K562 (cell line): ENCODE results near the gene ICA1. TPM values are rescaled to one million over a fixed set of nuclear protein-coding genes. Genes with fewer than 3 reads are reported as not detected.

Experiments
- ATAC-seq: fragments of 200-7000 bp; cut with Tn5 transposase; 3 replicates; pipeline ENCODE4 v1.9.1; 2020; ENCODE audit warnings: moderate library complexity
- BruUV-seq: library from RNA; stranded (reverse); fragments of 400-500 nt; replicated peaks from 2 replicates; lab custom pipeline; 2021; lab: Mats Ljungman, UMichigan
- CTCF ChIA-PET: fragments of 300-600 bp; formaldehyde crosslinking; extraction: SDS; loops from one replicate; lab custom pipeline; 2021; ENCODE audit warnings: low intra/inter-chr PET ratio; lab: Yijun Ruan, JAX
- POLR2A ChIA-PET: fragments of 300-600, 350-650 bp; sonication (Branson Sonifier 250); formaldehyde crosslinking; extraction: SDS; loops from one replicate; lab custom pipeline; 2021; ENCODE audit warnings: antibody characterized with exemption, inconsistent platforms; lab: Yijun Ruan, JAX
- DNase-seq, 4 experiments: peaks; one replicate each; pipeline versions ENCODE4 v3.0.0 to v3.0.0-alpha.2; 2011 to 2018; ENCODE audit warnings: low spot score in 3 of 4, mixed read lengths in 3 of 4; ENCODE audit errors: extremely low read depth in 1 of 4
- FAIRE-seq: peaks from 2 replicates; lab custom pipeline; 2011; peaks lifted over from hg19 to GRCh38; lab: Jason Lieb, UNC
- H2AFZ ChIP-seq: 2 replicates; pipeline ENCODE4 v1.6.0; 2011; ENCODE audit warnings: low read depth, low read length, control low read depth, inconsistent platforms
- H3K27ac ChIP-seq: fragments of 200-600 bp; 3 replicates; pipeline ENCODE4 v1.8.0; 2011; ENCODE audit warnings: low read depth, mild to moderate bottlenecking, control low read depth, inconsistent platforms, low read length, moderate library complexity, mixed read lengths; ENCODE audit errors: extremely low read depth
- H3K27me3 ChIP-seq, 2 experiments: fragments of 300-600 bp in 1 of 2; 2 replicates in 1 of 2; 3 replicates in 1 of 2; pipeline versions ENCODE4 v1.6.0 to v1.8.0; 2011; ENCODE audit warnings: inconsistent platforms in 2 of 2, low read length in 2 of 2, mild to moderate bottlenecking in 1 of 2, mixed read lengths in 1 of 2, moderate library complexity in 1 of 2; ENCODE audit not compliant: control insufficient read depth in 2 of 2, insufficient read depth in 2 of 2
- H3K36me3 ChIP-seq: fragments of 300-600 bp; 3 replicates; pipeline ENCODE4 v1.8.0; 2011; ENCODE audit warnings: mild to moderate bottlenecking, low read length, inconsistent platforms; ENCODE audit not compliant: control insufficient read depth, insufficient read depth
- H3K4me1 ChIP-seq, 2 experiments: fragments of 200-600 bp in 1 of 2; replicated peaks in 1 of 2; 2 replicates in 1 of 2; 3 replicates in 1 of 2; pipeline versions ENCODE4 v1.5.1 to v1.8.0; 2011; ENCODE audit warnings: inconsistent platforms in 2 of 2, low read length in 2 of 2, mild to moderate bottlenecking in 1 of 2, mixed read lengths in 1 of 2, moderate library complexity in 1 of 2; ENCODE audit not compliant: control insufficient read depth in 2 of 2, insufficient read depth in 2 of 2
- H3K4me2 ChIP-seq: 2 replicates; pipeline ENCODE4 v1.6.1; 2011; ENCODE audit warnings: low read length, control low read depth, inconsistent platforms, mixed read lengths; ENCODE audit not compliant: insufficient read depth
- H3K4me3 ChIP-seq: fragments of 200-600 bp; sonication (generic), shearing (Covaris generic); 2 replicates; pipeline ENCODE4 v1.5.1; 2016; ENCODE audit warnings: control low read depth, inconsistent platforms
- H3K79me2 ChIP-seq: fragments of 200-600 bp; 3 replicates; pipeline ENCODE4 v1.8.0; 2011; ENCODE audit warnings: low read length, inconsistent platforms; ENCODE audit not compliant: control insufficient read depth, insufficient read depth
- H3K9ac ChIP-seq, 2 experiments: 2 replicates each; pipeline versions ENCODE4 v1.6.0 to v1.6.1; 2011; ENCODE audit warnings: low read depth in 2 of 2, low read length in 2 of 2, control low read depth in 1 of 2, inconsistent platforms in 1 of 2, mild to moderate bottlenecking in 1 of 2, mixed read lengths in 1 of 2; ENCODE audit not compliant: insufficient read depth in 1 of 2
- H3K9me1 ChIP-seq: one replicate; pipeline ENCODE4 v1.6.0; 2011; ENCODE audit warnings: inconsistent platforms, mild to moderate bottlenecking, low read length, moderate library complexity; ENCODE audit not compliant: control insufficient read depth, insufficient read depth
- H3K9me3 ChIP-seq: replicated peaks from 2 replicates; pipeline ENCODE4 v1.5.1; 2011; ENCODE audit warnings: low read depth, low read length, inconsistent platforms; ENCODE audit not compliant: control insufficient read depth, insufficient read depth
- H4K20me1 ChIP-seq: replicated peaks from 2 replicates; pipeline ENCODE4 v1.6.1; 2011; ENCODE audit warnings: low read length, inconsistent platforms, mixed read lengths; ENCODE audit not compliant: control insufficient read depth, insufficient read depth
- KDM5B ChIP-seq: fragments of 200-600 bp; sonication (generic); IDR thresholded peaks from 2 replicates; pipeline ENCODE4 v1.6.1; 2012; ENCODE audit warnings: low read depth, mild to moderate bottlenecking, moderate library complexity, low read length, control low read depth, inconsistent platforms; ENCODE audit not compliant: insufficient replicate concordance
- KHSRP ChIP-seq: fragments of 450-650 bp; IDR thresholded peaks from 2 replicates; pipeline ENCODE4 v1.6.1; 2017
- RBM34 ChIP-seq: fragments of 200-400 bp; formaldehyde crosslinking; IDR thresholded peaks from 2 replicates; pipeline ENCODE4 v1.6.1; 2018; ENCODE audit warnings: low read length, borderline replicate concordance; ENCODE audit not compliant: insufficient read depth
- WGBS: fragments of 100-300 bp; shearing (Covaris generic); methylation state at CpG from one replicate; pipeline ENCODE4 v1.1.6; 2016; ENCODE audit warnings: low coverage, mixed read lengths; ENCODE audit not compliant: insufficient coverage; ENCODE audit errors: missing lambda C conversion rate; 5-methylcytosine and 5-hydroxymethylcytosine counted together
- in situ Hi-C: fragments of 300-500 bp; cut with MboI; formaldehyde crosslinking; loops from 4 replicates; pipeline ENCODE4 v1.15.0; 2018; ENCODE audit warnings: inconsistent platforms, mixed read lengths
- intact Hi-C: fragments of 100-400 bp; cut with micrococcal nuclease; formaldehyde crosslinking; loops from 2 replicates; pipeline ENCODE4 v1.14.2; 2022
- polyA plus RNA-seq, 8 experiments: library from polyadenylated mRNA; depleted of rRNA in 4 of 8; stranded (reverse) in 5 of 8; unstranded in 3 of 8; fragments of >200 nt; fragmentation: Nextera tagmentation in 2 of 8; fragmentation: Illumina TruSeq in 1 of 8; extraction: Ambion mirVana in 2 of 8; extraction: Trizol in 1 of 8; gene quantifications; 2 replicates each; pipeline versions ENCODE4 v1.2.1 to v1.2.3, GENCODE V29; 2011 to 2014; ENCODE audit warnings: inconsistent platforms in 1 of 8, missing spikeins in 1 of 8
- total RNA-seq, 7 experiments: library from RNA; depleted of rRNA in 6 of 7; stranded (reverse); fragments of >200 nt in 6 of 7; fragmentation: Illumina TruSeq in 2 of 7; extraction: Trizol in 2 of 7; gene quantifications; 2 replicates each; pipeline versions ENCODE4 v1.2.1 to v1.2.3, GENCODE V29; 2011 to 2021; ENCODE audit warnings: low replicate concordance in 1 of 7
- TF ChIP-seq, protein P1 (sequence below), 3 experiments: IDR thresholded peaks in 2 of 3; conservative IDR thresholded peaks in 1 of 3; 2 replicates each; pipeline ENCODE4 v1.5.1; 2011 to 2012; ENCODE audit warnings: low read length in 3 of 3, mild to moderate bottlenecking in 3 of 3, control low read depth in 2 of 3, improper control_type of control experiment in 1 of 3, inconsistent platforms in 1 of 3, low read depth in 1 of 3, mixed read lengths in 1 of 3, moderate library complexity in 1 of 3; ENCODE audit not compliant: insufficient read depth in 2 of 3
- TF ChIP-seq, protein P2 (sequence below): sonication (generic); formaldehyde crosslinking; IDR thresholded peaks from 2 replicates; pipeline ENCODE4 v1.5.0; 2020; ENCODE audit warnings: missing genetic modification reagents
- TF ChIP-seq, protein P3 (sequence below), 3 experiments: fragments of 200-800 bp in 1 of 3; fragments of 250-450 bp in 1 of 3; fragments of 450-650 bp in 1 of 3; sonication (Bioruptor Pico) in 1 of 3; sonication (Bioruptor generic) in 1 of 3; formaldehyde crosslinking in 1 of 3; IDR thresholded peaks; 2 replicates each; pipeline versions ENCODE4 v1.6.1 to v1.8.0; 2016 to 2022; ENCODE audit warnings: mild to moderate bottlenecking in 2 of 3, missing genetic modification characterization in 2 of 3, missing compliant biosample characterization in 1 of 3, moderate library complexity in 1 of 3

The ICA1 gene
- total and polyA plus RNA-seq, 9 of the 15 experiments (the other 6 are each of a cell fraction or from before 2014, with no cell fraction given) = 7.1 to 22.3 (median 16.4) TPM

DNA sequence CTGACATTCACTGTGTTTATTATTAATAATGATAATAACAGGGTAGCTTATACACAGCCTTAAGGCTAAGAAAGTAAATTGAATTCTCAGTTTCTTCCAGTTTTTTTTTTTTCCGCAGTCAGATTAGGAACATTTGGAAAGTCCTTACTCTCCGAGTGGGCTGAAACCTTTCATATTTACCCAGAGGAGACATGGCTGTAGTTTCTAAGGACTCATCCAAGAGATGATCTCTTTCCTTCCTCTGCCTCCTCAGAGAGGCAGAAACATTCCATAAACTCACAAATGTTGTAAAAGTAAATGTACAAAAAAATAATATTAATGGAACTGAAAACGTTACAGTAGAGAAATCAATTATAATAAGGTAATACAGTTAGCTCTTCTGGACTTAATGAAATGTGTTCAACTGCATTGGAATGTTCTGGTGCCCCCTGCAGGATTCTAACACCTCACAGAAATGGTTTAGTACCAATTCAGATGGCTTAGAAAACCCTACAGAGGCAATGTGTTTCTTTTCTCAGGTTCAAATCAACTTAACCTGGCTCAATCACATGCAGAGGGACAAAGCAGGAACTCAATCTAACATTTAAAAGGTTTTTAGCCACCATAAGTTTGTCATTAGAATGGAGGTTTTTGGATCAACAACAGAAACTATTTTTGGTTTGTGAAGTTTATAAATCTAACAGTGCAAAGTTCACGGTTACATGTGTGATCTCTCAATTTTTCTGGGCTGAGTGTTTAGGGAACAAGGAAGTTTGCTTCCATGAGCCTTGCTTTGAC lies 71.7 kb downstream of the ICA1 start (continued):
- TF ChIP-seq, protein P1, sequence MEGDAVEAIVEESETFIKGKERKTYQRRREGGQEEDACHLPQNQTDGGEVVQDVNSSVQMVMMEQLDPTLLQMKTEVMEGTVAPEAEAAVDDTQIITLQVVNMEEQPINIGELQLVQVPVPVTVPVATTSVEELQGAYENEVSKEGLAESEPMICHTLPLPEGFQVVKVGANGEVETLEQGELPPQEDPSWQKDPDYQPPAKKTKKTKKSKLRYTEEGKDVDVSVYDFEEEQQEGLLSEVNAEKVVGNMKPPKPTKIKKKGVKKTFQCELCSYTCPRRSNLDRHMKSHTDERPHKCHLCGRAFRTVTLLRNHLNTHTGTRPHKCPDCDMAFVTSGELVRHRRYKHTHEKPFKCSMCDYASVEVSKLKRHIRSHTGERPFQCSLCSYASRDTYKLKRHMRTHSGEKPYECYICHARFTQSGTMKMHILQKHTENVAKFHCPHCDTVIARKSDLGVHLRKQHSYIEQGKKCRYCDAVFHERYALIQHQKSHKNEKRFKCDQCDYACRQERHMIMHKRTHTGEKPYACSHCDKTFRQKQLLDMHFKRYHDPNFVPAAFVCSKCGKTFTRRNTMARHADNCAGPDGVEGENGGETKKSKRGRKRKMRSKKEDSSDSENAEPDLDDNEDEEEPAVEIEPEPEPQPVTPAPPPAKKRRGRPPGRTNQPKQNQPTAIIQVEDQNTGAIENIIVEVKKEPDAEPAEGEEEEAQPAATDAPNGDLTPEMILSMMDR (IDR thresholded peaks at IDR 0.05 in 2 of 3, conservative IDR thresholded peaks at IDR 0.05 in 1 of 3; ENCODE audit: insufficient read depth in 2 of 3, low read depth in 1 of 3, low read length in 3 of 3) = peak; percentile 39 to 82 (median 59)
- TF ChIP-seq RBM34 (no peak), KHSRP (no peak)
- TF ChIP-seq, protein P2, sequence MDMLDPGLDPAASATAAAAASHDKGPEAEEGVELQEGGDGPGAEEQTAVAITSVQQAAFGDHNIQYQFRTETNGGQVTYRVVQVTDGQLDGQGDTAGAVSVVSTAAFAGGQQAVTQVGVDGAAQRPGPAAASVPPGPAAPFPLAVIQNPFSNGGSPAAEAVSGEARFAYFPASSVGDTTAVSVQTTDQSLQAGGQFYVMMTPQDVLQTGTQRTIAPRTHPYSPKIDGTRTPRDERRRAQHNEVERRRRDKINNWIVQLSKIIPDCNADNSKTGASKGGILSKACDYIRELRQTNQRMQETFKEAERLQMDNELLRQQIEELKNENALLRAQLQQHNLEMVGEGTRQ = no peak

DNA sequence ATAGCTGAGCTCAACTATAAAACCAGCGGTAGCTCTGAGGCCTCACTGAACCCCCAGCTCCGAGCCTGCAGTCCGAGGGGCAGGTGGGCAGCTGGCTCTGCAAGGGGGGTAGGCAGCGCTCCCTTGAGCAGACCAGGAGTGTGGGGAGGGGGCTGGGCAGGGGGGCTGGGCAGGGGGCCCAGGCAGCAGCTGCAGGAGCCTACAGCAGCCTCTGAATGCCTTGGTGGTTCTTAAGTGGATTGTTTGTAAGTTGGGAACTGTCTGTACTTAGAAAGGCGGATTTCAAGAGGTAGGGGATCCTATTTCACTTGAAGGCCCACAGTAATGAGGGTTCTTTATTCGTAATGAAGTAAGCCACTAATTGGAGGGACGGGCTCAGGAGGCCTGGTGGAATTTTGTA lies 72.3 kb downstream of the ICA1 start:
- Histone ChIP-seq H4K20me1 (no peaks in the 10 kb centered on the region), H3K27ac (no peak overlapping the region), H3K4me2 (no peak overlapping the region), H3K79me2 (no peaks in the 10 kb centered on the region), H3K9me3 (no peaks in the 10 kb centered on the region), H3K9me1 (no peaks in the 10 kb centered on the region), H2AFZ (no peak overlapping the region), H3K36me3 (no peaks in the 10 kb centered on the region), H3K27me3 (no peaks in the 10 kb centered on the region), H3K4me1 (peaks cover 0 to 3% of the 10 kb centered on the region in 2 experiments; a peak in 1 of 5 replicates), H3K9ac (no peak overlapping the region), H3K4me3 (no peak overlapping the region)
- no peak for TF ChIP-seq KDM5B
- TF ChIP-seq, protein P3, sequence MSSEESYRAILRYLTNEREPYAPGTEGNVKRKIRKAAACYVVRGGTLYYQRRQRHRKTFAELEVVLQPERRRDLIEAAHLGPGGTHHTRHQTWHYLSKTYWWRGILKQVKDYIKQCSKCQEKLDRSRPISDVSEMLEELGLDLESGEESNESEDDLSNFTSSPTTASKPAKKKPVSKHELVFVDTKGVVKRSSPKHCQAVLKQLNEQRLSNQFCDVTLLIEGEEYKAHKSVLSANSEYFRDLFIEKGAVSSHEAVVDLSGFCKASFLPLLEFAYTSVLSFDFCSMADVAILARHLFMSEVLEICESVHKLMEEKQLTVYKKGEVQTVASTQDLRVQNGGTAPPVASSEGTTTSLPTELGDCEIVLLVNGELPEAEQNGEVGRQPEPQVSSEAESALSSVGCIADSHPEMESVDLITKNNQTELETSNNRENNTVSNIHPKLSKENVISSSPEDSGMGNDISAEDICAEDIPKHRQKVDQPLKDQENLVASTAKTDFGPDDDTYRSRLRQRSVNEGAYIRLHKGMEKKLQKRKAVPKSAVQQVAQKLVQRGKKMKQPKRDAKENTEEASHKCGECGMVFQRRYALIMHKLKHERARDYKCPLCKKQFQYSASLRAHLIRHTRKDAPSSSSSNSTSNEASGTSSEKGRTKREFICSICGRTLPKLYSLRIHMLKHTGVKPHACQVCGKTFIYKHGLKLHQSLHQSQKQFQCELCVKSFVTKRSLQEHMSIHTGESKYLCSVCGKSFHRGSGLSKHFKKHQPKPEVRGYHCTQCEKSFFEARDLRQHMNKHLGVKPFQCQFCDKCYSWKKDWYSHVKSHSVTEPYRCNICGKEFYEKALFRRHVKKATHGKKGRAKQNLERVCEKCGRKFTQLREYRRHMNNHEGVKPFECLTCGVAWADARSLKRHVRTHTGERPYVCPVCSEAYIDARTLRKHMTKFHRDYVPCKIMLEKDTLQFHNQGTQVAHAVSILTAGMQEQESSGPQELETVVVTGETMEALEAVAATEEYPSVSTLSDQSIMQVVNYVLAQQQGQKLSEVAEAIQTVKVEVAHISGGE (CRISPR knock-in tag; IDR thresholded peaks at IDR 0.05) = no peak
- in situ Hi-C loops (loop anchor here (10.0 kb wide), 1 partner anchor 215 kb away; no protein-coding TSS in a partner anchor), intact Hi-C loops (loop anchor here (2.0 to 5.0 kb wide), 2 partner anchors 219 to 422 kb away; no protein-coding TSS in a partner anchor)
- DNase-seq (no peak), ATAC-seq (no peak), FAIRE-seq (no peak)
- ChIA-PET CTCF (no interaction called here), POLR2A (interaction anchor here (1.0 to 1.5 kb wide), 2 partner anchors 21 to 58 kb away, joined by 3 read pairs; no protein-coding TSS in a partner anchor)
- BruUV-seq = no TSS peak
- WGBS = 65% methylated on average over 6 of the region's 7 CpGs
